Measurements from ENCODE around the gene ELAVL3.
"Not testable (repeated sequence)": the region's sequence is repeated elsewhere in the genome, so short reads cannot be mapped to it uniquely, and the experiment has no call there.

Gene ELAVL3

DNA sequence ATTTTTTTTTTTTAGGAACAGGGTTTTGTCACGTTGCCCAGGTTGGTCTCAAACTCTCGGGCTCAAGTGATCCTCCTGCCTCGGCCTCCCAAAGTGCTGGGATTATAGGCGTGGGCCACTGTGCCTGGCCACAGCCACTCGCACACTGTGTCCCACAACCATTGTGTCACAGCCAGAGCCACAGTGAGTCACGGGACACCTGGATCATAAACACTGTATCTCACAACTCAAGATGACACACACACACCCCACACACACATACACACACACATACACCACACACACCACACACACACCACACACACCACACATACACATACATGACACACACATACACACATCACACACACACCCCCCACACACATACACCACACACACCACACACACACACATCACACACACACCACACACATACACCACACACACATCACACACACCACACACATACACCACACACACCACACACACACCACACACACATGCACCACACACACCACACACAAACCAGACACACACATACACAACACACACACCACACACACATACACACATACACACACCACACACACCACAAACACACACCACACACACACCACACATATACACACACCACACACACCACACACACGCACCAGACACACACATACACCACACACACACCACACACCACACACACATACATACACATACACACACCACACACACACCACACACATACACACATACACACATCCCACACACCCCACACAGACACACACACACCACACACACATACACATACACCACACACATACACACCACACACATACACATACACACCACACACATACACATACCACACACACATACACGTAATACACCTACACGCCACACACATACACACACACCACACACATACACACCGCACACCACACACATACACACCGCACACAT lies 16.2 kb downstream of the ELAVL3 start:
- DNase-seq (ENCODE audit: low spot score): no peak

GRCh38 chr19:11463391-11463790 lies 17.5 kb downstream of the ELAVL3 start:
- no peak for TF ChIP-seq CTCF (IDR thresholded peaks at IDR 0.05; ENCODE audit: extremely low read depth, missing control alignments)

More for the DNA sequence above, 16.2 kb downstream of the ELAVL3 start:
- TF ChIP-seq CTCF (IDR thresholded peaks at IDR 0.05; ENCODE audit: extremely low read depth, missing control alignments): no peak

DNA sequence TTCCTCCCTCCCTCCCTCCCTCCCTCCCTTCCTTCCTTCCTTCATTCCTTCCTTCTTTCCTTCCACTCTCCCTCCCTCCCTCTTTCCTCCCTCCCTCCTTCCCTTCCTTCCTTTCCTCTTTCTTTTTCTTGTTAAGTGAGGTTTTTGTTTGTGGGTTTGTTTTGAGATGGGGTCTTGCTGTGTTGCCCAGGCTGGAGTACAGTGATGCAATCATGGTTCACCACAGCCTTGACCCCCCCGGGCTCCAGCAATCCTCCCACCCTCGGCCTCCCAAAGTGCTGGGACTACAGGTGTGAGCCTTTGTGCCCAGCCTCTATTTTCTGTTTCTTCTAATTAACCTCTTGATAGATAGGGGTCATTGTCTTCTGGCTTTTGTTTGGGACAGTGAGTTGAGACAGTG lies 19.4 kb downstream of the ELAVL3 start:
- DNase-seq (ENCODE audit: low spot score): no peak
- no peak for TF ChIP-seq CTCF (IDR thresholded peaks at IDR 0.05; ENCODE audit: extremely low read depth, missing control alignments)

More at GRCh38 chr19:11463391-11463790, 17.5 kb downstream of the ELAVL3 start:
- DNase-seq (ENCODE audit: low spot score): no peak

GRCh38 chr19:11460207-11460606 lies 20.6 kb downstream of the ELAVL3 start:
- DNase-seq (ENCODE audit: low spot score): peak; percentile 42
- TF ChIP-seq CTCF (IDR thresholded peaks at IDR 0.05; ENCODE audit: extremely low read depth, missing control alignments): no peak

GRCh38 chr19:11458912-11459311 lies 21.9 kb downstream of the ELAVL3 start:
- DNase-seq (ENCODE audit: low spot score): not testable (repeated sequence)

DNA sequence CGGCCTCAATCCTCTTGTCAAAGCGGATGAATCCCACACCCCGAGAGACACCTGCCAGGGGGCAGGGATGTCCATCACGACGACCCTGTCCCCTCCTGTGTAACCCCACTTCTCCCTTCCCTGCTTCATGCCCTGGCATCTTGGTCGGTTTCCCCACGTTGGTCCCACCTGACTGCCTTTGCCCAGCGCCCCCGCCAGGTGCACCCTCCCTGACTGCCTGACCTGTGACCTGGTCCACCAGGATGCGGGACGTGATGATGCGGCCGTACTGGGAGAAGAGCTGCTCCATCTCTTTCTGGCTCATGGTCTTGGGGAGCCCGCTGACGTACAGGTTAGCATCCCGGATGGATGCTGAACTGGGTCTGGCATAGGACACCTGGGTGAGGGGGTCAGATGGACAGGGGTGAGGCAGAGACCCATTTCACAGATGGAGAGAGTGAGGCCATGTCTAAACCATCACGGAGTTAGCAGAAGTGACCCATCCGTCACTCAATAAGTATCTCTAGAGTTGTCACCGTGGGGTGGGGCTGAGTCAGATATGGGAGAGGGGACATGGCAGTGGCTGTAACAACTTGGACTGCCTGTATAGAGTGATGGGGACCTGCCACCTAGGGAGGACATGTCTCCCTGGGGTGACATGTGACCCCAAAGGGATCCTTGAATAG lies 22.5 kb downstream of the ELAVL3 start:
- DNase-seq (ENCODE audit: low spot score): peak; percentile 12
- no peak for TF ChIP-seq CTCF (IDR thresholded peaks at IDR 0.05; ENCODE audit: extremely low read depth, missing control alignments)

DNA sequence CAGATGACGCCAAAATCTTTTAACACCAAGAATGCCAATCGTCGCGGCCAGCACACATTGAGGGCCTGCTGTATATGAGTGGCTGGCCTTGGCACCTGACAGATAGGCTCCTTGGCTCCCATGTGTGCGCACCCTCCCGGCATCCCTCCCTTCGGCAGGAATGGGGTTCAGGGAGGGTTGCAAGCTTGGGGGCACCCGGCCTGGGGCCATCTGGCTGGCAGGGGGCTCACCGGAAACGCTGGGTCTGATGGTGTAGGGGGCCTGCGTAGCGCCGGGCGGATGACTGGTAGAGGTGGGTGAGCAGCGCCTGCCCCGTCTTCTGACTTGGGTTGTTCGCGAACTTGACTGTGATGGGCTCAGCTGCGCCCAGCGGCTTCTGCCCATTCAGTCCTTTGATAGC lies 23.0 kb downstream of the ELAVL3 start:
- no peak for TF ChIP-seq CTCF (IDR thresholded peaks at IDR 0.05; ENCODE audit: extremely low read depth, missing control alignments)
- DNase-seq (ENCODE audit: low spot score): no peak
